GM21515 (cell line): ENCODE data around the gene SLC5A4.
"Not testable (repeated sequence)": the region's sequence is repeated elsewhere in the genome, so short reads cannot be mapped to it uniquely, and the experiment has no call there.

Experiments used
- ATAC-seq: cut with Tn5 transposase; IDR thresholded peaks from one replicate; pipeline ENCODE4 v1.9.1; 2021; ENCODE audit not compliant: unreplicated experiment

SLC5A4 gene

DNA sequence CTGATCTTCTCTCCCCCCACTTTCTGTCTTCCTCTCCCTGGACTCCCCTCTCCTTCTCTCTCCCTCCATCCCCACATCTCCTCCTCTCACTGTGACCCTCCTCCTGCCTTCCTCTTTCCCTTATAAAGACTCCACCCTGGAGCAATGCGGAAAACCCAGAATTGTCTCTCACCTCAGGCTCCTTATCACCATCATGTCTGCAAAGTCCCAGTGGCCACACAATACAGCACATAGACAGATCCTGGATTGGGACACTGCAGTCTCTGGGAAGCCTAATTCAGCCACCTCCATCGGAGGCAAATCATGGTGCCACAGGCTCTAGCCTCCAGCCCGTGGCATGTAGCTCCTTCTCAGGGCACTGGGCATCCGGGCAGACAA is 53.0 kb downstream of the SLC5A4 start:
- ATAC-seq, result no peak

DNA sequence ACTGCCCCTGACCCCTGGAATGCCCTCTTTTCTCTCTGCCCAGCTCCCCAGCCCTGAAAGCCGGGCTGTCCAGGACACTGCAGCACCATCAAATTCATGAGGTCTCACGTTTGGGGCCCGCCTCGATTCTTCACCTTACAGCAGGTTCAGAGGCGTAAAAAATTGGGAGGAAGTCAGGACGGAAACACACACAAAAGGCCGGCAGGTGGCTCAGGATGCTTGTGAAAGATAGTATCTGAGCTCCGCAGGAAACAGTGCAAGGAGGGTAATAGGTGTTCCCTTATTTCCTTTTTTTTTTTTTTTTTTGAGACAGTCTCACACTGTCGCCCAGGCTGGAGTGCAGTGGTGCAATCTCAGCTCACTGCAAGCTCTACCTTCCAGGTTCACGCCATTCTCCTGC is 54.4 kb downstream of the SLC5A4 start:
- ATAC-seq, result no peak

DNA sequence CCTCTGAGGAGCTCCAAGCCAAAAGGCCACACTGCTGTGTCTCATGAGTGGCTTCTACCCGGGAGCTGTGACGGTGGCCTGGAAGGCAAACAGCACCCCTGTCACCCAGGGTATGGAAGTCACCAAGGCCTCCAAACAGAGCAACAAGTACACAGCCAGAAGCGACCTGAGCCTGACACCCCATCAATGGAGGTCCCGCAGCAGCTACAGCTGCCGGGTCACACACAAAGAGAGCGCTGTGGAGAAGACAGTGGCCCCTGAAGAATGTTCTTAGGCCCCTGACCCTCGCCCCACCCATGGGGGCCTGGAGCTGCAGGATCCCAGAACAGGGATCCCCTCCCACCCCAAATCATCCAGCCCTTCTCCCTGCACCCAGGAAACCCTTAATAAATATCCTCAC is 55.2 kb downstream of the SLC5A4 start:
- no peak for ATAC-seq

DNA sequence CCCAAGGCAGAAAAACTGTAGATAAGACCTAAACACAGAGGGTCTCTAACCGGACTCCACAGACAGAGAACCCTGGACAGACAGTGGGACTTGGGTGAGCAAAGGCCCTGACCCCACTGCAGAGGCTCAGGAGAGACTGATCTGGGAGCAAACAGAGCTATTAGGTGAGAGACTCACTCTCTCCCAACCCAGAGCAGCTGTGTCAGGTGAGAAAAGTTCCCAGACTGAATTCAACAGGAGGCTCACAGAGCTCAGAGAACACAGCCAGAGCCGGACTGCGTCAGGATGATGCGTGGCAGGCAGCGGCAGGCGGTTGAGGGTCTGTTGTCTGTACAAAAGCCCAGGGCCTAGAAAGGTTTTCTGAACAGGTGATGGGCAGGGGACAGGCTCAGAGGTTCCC is 55.8 kb downstream of the SLC5A4 start:
- ATAC-seq, result no peak

DNA sequence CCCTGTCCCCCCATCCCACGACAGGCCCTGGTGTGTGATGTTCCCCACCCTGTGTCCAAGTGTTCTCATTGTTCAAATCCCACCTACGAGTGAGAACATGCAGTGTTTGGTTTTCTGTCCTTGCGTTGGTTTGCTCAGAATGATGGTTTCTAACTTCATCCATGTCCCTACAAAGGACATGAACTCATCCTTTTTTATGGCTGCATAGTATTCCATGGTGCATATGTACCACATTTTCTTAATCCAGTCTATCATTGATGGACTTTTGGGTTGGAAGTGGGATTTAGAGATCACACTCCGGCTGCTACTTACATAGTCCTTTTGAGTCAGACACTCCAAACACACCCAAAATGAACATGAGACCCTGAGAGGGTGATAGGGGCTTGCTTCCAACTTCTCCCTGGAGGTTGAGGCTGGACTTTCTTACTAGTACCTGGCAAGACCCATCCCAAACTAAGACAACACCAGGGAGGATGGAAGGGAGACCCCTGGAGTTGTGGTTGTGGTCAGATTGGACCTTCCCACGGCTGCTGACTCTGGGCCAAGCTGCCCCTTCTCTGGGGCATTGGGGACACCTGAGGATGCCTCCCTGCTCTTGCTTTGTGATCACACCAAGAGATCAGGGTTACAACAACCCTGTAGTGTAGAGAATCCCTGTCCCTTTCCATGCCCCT is 57.5 kb downstream of the SLC5A4 start:
- not testable (repeated sequence) for ATAC-seq

DNA sequence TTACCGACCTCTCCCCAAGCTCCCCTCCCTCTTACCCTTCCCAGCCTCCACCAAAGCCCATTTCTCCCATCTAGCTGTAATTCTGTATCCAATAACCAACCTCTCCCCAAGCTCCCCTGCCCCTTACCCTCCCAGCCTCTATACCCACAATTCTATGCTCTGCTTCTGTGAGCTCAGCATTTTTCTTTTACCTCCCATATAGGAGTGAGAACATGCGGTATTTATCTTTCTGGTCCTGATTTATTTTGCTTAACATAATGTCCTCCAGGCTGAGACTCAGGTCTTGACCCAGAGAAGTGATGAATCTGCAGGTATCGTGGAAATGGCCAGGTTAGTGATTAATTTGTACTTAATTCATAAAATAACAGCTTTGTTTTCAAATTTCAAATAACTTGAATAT is 59.2 kb downstream of the SLC5A4 start:
- ATAC-seq, result not testable (repeated sequence)

DNA sequence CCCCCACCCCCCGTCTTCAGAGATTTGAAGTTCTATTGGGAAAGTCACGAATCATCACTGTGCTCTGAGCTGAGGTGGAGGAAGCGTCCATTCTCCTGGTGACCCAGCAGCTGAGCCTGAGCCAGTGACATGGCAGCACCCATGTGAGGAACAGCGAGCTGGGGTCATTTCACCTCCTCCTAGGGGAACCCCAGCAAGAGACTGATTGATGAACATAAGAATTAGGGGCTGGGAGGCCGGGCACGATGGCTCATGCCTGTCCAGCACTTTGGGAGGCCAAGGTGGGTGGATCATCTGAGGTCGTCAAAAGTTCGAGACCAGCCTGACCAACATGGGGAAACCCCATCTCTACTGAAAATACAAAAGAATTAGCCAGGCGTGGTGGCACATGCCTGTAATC is 61.8 kb downstream of the SLC5A4 start:
- not testable (repeated sequence) for ATAC-seq

DNA sequence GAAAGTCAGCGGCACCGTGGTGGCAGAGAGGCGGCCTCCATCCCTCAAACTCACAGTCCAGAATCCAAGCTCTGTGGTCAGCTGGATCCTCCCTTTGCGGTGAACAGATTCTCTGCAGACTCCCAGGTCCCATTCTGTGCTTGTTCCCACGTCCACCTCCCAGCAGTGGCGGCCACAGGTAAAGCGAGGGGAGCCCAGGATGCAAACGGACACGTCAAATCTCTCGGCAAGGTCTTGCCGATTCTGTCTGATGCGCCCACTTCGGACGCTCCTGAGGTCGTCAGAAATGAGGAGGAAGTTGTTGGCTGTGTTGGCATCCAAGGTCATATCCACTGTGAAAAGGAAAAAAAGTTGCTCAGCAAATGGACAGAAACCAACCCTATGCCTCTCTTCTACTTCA is 64.1 kb downstream of the SLC5A4 start:
- not testable (repeated sequence) for ATAC-seq

DNA sequence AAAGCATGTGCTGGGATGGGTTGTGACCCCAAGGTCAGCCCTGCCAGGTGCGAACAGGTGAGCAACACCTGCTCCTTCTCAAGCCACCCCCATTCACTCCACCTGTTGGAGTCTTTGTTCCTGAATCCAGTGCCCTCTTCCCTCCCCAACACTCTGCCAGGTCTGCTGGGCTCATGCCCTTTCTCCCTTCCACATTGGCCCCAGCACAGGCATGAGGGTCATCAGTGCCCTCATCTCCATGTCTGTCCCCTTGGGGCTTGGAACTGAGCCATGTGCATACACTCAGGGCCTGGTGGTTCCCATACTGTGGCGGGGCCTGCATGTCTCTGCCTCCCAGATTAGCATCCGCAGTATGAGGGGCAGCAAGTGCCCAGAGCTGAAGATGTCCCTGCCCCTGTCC is 69.3 kb downstream of the SLC5A4 start:
- no peak for ATAC-seq

DNA sequence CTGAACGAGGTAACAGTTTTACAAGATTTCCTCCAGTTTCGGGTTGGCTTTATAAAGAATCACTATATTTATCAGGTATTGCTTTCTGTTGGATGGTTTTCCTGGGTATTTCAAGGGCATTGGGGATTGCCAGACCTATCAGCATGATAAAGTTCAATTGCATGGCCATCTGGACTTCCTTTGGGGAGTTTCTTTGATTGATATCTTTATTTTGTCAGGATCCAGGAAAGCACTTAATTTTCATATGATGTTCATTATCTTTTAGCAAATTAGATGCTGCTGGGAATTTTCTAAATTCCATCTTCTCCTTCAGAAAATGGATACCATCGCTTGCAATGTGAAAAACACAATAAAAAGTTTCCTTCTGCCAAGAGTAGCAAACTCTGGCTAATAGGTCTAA is 71.5 kb downstream of the SLC5A4 start:
- ATAC-seq, result no peak

DNA sequence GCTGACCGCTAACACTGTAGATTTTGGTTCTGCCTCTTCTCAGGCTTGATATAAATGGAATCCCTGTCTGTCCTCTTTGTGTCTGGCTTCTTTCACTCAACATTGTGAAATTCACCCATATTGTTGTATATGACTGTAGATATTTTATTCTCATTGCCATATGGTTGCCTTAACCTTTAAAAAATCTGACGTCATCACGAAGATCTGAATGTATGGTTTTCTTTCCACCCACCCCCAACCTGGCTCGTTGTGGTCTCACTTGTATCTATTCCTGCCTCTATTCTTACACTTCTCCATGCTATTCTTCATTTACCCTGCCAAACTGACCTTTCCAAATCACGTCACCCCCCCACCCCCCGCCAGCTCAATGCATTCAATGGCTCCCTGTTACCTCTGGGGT is 74.1 kb downstream of the SLC5A4 start:
- ATAC-seq, result no peak

DNA sequence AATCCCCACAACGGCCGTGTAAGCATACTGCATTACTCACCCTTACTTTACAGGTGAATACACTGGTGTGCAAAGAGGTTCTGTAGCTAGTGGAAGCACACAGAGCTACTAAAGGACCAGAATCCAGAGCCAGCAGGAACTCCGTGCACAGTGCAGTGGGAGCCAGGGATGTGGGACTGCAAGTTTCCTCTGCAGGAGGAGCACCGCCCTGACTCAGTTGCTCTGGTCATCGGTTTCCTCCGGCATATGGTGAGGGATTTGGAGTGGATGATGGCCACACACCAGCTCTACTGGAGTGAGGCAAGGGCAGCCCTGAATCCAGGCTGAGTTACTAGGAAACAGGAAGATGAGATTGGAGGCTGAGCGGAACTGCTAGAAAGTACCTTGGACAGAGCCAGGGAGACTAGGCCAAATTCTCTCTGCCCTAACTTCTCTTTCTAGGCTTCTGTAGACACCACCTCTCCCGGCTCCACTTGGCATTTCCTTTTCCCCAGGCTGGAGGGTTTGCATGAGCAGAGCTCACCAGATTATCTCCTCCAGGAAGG is 77.9 kb downstream of the SLC5A4 start:
- no peak for ATAC-seq

DNA sequence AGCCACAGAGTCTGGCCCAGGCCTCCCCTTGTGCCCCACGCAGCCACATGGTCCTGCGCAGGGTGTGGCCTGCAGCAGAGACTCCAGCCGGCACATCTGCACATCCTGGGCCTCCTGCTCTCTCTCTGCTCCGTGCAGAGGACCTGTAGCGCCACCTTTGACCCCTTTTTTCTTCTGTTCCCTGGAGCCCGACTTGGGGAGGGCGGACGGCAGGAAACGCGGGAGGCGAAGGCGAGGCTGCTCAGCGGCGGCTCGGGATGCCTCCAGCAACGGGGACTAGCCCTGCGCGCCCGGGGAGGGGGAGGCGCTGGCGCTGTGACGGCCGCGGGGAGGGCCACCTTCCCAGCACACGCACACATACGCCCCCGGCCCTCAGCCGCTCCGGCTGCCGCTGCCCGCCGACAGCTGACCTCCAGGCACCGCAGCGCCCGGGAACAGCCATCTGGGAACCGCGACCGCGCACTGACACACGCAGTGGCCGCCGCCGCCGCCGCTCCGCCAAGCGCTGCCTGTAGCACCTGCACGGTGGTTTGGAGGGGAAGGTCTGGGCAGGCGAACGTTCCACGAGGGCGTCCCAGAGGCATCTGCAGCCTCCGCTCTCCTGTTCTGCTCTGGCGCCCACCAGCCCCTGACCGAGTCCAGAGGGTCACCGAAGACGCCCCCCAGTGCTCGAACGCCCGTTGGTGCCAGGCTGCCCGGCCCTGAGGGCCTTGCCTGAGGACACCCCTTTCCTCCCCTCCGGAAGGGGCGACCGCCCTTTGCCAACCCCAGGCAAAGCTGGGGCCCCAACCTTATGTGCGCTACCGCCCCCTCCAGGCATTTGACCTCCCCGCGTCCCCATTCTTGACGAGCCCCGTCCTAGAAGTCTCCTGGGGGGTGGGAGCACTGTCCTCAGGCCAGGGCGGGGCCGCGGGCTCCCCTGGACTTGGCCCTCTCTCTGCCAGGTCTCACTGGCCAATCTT is 79.2 kb downstream of the SLC5A4 start:
- no peak for ATAC-seq

DNA sequence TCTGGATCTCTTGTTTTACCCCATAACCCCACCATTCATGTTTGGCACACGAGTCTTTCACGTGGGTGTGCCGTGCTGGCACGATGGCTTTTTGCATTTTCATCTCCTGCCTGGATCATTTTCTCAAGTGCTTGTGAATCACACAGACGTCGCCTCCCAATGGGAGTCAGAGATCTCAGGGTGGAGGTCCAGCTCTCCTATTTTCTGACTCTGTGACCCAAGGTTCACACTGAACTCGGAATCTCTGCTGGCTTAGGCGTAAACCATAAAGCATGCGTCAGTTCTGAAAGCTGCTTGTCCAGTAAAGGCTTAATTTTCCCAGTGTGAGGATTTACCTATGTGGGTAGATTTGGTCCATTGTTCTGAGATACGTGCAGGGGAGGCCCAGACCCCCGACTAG is 80.0 kb downstream of the SLC5A4 start:
- ATAC-seq, result no peak
